Testis (tissue), 3 donors: ENCODE data around the gene STARD9. TPM values are rescaled to one million over a fixed set of nuclear protein-coding genes. Genes with fewer than 3 reads are reported as not detected.

Experiments used
- DNase-seq: peaks from one replicate; pipeline ENCODE4 v3.0.0-alpha.2; 2019
- H3K27ac ChIP-seq, 2 donors: fragments of 200-600 bp; sonication (generic); one replicate each; pipeline ENCODE4 v1.5.1; 2019
- H3K27me3 ChIP-seq: fragments of 200-600 bp; sonication (generic); one replicate; pipeline ENCODE4 v1.5.1; 2019
- H3K36me3 ChIP-seq: fragments of 200-600 bp; sonication (generic); one replicate; pipeline ENCODE4 v1.5.1; 2017; ENCODE audit warnings: low read depth; ENCODE audit errors: missing control alignments
- H3K4me1 ChIP-seq: fragments of 200-600 bp; sonication (generic); one replicate; pipeline ENCODE4 v1.5.1; 2019
- H3K4me3 ChIP-seq, 2 donors: fragments of 200-600 bp; sonication (generic); one replicate each; pipeline ENCODE4 v1.5.1; 2017 to 2019
- H3K9me3 ChIP-seq: fragments of 200-600 bp; sonication (generic); one replicate; pipeline ENCODE4 v1.5.1; 2017
- POLR2A ChIP-seq: fragments of 450-650 bp; IDR thresholded peaks from one replicate; pipeline ENCODE4 v1.6.1; 2017; ENCODE audit warnings: antibody characterized with exemption, mild to moderate bottlenecking, moderate library complexity
- WGBS, 2 donors: methylation state at CpG; one replicate each; pipeline ENCODE4 v1.1.5; 2018; 5-methylcytosine and 5-hydroxymethylcytosine counted together
- intact Hi-C: fragments of 100-400 bp; cut with DNase I; formaldehyde crosslinking; loops from one replicate; pipeline ENCODE4 v1.15.1; 2023; ENCODE audit warnings: low total_unique reads
- polyA plus RNA-seq: library from polyadenylated mRNA; stranded (reverse); fragments of 350-450 nt; fragmentation: Illumina TruSeq; extraction: RNeasy Lipid Tissue Mini Kit (QIAGEN cat#74804); gene quantifications from one replicate; pipeline ENCODE4 v1.2.3, GENCODE V29; 2014; ENCODE audit warnings: low read depth, low replicate concordance; ENCODE audit not compliant: insufficient read depth
- total RNA-seq, 2 donors: library from RNA; depleted of rRNA; stranded (reverse); fragments of >200 nt; gene quantifications; one replicate each; pipeline ENCODE4 v1.2.3, GENCODE V29; 2016
- TF ChIP-seq, protein P1 (sequence below), 3 experiments: fragments of 450-650 bp in 2 of 3; fragments of 200-600 bp in 1 of 3; sonication (generic) in 1 of 3; IDR thresholded peaks; one replicate each; pipeline ENCODE4 v1.5.1; 2016 to 2019; ENCODE audit warnings: antibody characterized with exemption in 3 of 3, mild to moderate bottlenecking in 2 of 3, moderate library complexity in 1 of 3

STARD9 gene
- total and polyA plus RNA-seq, 3 donors from 2014 or later, result 41.1 to 137 (median 132) TPM

DNA sequence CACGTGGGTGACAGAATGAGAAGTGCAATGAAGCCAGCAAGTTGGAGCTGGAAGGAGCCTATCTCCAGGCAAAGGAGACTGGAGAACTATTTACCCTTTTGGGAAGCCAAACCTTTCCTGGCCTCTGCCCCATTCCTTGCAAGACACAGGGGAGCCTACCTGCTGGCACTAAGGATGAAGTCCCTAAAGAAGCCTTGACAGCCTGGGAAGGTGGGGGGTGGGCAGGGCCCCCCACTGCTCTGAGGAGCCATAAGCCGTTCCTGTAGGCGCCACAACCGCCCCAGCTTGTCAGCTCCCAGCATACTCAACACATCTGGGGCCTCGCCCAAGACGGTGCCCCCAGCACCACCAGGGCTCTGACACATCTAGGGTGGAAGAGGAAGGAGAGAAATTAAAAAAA is 156.1 kb downstream of the STARD9 start:
- Histone ChIP-seq H3K36me3 (no peaks in the 10 kb centered on the region), H3K27me3 (no peaks in the 10 kb centered on the region), H3K27ac (no peak overlapping the region), H3K4me3 (no peak overlapping the region), H3K9me3 (no peaks in the 10 kb centered on the region), H3K4me1 (peaks cover 11% of the 10 kb centered on the region)
- WGBS, 2 donors, result 77 to 86% methylated on average over 6 of the region's 6 CpGs
- no peak for DNase-seq
- TF ChIP-seq, protein P1, sequence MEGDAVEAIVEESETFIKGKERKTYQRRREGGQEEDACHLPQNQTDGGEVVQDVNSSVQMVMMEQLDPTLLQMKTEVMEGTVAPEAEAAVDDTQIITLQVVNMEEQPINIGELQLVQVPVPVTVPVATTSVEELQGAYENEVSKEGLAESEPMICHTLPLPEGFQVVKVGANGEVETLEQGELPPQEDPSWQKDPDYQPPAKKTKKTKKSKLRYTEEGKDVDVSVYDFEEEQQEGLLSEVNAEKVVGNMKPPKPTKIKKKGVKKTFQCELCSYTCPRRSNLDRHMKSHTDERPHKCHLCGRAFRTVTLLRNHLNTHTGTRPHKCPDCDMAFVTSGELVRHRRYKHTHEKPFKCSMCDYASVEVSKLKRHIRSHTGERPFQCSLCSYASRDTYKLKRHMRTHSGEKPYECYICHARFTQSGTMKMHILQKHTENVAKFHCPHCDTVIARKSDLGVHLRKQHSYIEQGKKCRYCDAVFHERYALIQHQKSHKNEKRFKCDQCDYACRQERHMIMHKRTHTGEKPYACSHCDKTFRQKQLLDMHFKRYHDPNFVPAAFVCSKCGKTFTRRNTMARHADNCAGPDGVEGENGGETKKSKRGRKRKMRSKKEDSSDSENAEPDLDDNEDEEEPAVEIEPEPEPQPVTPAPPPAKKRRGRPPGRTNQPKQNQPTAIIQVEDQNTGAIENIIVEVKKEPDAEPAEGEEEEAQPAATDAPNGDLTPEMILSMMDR (IDR thresholded peaks at IDR 0.05), result no peak
- TF ChIP-seq POLR2A, result no peak
- intact Hi-C loops, result loop anchor here (10.0 kb wide), 1 partner anchor 193 kb away; the partner anchor contains the start of gene TTBK2

DNA sequence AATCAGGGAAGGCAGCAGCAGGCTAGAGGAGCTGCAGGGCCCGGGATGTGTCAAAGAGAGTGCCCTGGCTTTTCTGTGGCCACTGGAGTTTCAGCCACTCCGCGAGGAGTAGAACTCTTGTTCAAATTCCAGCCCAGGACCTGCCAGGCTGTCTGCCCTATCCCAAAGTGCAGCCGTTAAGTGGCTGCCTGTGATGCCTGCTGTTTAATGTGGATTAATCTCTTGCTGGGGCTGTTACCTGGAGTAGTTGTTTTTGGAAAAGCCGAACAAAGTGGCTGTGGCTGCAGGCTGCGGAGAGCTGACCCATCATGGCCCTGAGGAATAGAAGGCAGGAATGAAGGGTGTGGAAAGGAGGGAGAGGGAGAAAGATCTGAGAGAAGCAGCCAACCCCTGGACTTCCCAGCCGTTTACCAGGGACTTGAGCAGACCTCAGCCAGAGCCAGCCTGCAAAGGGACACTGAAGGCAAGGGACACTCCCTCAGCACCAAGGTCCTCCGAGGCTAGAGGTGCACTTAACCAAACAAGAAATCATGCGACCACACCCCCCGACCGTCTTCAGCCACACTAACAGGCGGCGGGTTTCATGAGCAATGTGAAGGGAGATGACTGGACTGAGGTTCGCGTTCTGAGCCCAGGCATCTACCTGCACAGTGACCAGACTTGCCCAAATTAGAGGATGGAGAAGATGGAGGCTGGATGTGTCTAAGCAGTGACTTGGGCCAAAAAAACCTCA is 156.9 kb downstream of the STARD9 start:
- H3K4me3 ChIP-seq, result no peak overlapping the region
- H3K36me3 ChIP-seq, result no peaks in the 10 kb centered on the region
- no peak for TF ChIP-seq POLR2A
- TF ChIP-seq, protein P1 (IDR thresholded peaks at IDR 0.05), result no peak
- no peak for DNase-seq
- WGBS, 2 donors, result 84 to 87% methylated on average over 14 to 15 of the region's 15 CpGs
- peaks cover 11% of the 10 kb centered on the region for H3K4me1 ChIP-seq
- no peaks in the 10 kb centered on the region for H3K27me3 ChIP-seq
- no peak overlapping the region for H3K27ac ChIP-seq
- intact Hi-C loops, result loop anchor here (10.0 kb wide), 1 partner anchor 193 kb away; the partner anchor contains the start of gene TTBK2
- H3K9me3 ChIP-seq, result no peaks in the 10 kb centered on the region

DNA sequence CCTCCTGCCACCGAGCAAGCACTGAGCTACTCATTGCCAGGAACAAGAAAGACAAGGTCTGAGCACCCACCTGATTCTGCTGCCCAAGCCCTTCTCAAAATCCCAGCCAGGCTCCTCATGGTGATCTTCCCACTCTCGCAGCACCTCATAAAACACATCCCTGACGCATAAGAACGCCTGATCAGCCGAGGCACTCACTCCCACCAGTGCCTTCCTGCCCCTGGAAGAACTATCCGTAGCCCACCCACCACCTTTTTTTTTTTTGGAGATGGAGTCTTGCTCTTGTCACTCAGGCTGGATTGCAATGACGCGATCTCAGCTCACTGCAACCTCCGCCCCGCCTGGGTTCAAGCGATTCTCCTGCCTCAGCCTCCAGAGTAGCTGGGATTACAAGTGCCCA is 157.6 kb downstream of the STARD9 start:
- Histone ChIP-seq H3K4me3 (no peak overlapping the region), H3K9me3 (no peaks in the 10 kb centered on the region), H3K36me3 (no peaks in the 10 kb centered on the region), H3K27me3 (no peaks in the 10 kb centered on the region), H3K4me1 (peaks cover 11% of the 10 kb centered on the region), H3K27ac (no peak overlapping the region)
- DNase-seq, result no peak
- intact Hi-C loops, result loop anchor here (10.0 kb wide), 1 partner anchor 192 kb away; the partner anchor contains the start of gene TTBK2
- 93% methylated on average over 11 of the region's 11 CpGs for WGBS, 2 donors
- TF ChIP-seq, protein P1 (IDR thresholded peaks at IDR 0.05), result no peak
- no peak for TF ChIP-seq POLR2A

DNA sequence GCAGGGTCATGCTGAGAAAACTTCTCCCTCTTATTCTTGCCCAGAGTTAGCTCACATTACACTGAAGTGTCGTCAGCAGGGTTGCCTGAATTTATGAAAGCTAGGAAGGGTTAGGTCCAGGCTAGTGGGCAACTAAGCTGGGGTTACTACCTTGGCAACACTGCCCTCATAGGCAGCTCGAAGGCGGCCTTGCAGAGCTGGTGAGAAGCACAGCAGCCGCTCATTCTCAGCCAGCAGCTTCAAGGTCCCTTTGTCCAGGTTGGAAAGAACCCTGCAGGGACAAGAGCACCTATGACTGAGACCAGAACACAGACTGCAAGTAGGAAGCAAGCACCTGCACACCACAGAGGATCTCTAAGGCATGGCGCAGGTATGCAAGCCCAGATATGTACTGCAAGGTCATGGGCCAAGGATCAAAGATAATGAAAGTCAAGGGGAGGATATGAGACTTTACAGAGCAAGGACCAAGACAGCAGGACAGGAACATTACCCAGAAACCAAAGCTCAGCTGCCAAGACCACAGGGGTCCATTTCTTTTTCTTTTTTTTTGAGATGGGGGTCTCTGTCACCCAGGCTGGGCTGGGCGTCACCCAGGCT is 158.8 kb downstream of the STARD9 start:
- intact Hi-C loops, result loop anchor here (10.0 kb wide), 1 partner anchor 191 kb away; the partner anchor contains the start of gene TTBK2
- TF ChIP-seq, protein P1 (IDR thresholded peaks at IDR 0.05), result no peak
- TF ChIP-seq POLR2A, result no peak
- H3K27ac ChIP-seq, result no peak overlapping the region
- H3K9me3 ChIP-seq, result no peaks in the 10 kb centered on the region
- H3K4me3 ChIP-seq, result no peak overlapping the region
- no peaks in the 10 kb centered on the region for H3K27me3 ChIP-seq
- H3K36me3 ChIP-seq, result no peaks in the 10 kb centered on the region
- 79 to 89% methylated on average over 2 to 6 of the region's 6 CpGs for whole genome bisulfite sequencing, 2 donors
- peaks cover 11% of the 10 kb centered on the region for H3K4me1 ChIP-seq
- DNase-seq, result no peak
